Measurements from ENCODE around the gene UHRF2. TPM values are rescaled to one million over a fixed set of nuclear protein-coding genes. Genes with fewer than 3 reads are reported as not detected.

The UHRF2 gene
- total and polyA plus RNA-seq, 9 of the 15 experiments (the other 6 are each of a cell fraction or from before 2014, with no cell fraction given) = 5.6 to 39.0 (median 20.1) TPM

GRCh38 chr9:6498982-6499381, 86.0 kb downstream of the UHRF2 start (continued):
- no peak for TF ChIP-seq FOXK1 (CRISPR knock-in tag; IDR thresholded peaks at IDR 0.05; ENCODE audit: borderline replicate concordance)
- no peak for TF ChIP-seq ASH1L (IDR thresholded peaks at IDR 0.05; ENCODE audit: borderline replicate concordance, low read depth, partially characterized antibody)
- no peak for TF ChIP-seq MYC (IDR thresholded peaks at IDR 0.05; ENCODE audit: low read depth, low read length)
- TF ChIP-seq MYC (CRISPR knock-in tag; IDR thresholded peaks at IDR 0.05; ENCODE audit: borderline replicate concordance, low read depth) = no peak
- no peak for TF ChIP-seq SREBF1 (IDR thresholded peaks at IDR 0.05; ENCODE audit: borderline replicate concordance, low read depth, low read length)

GRCh38 chr9:6501526-6502210, 88.7 kb downstream of the UHRF2 start:
- Histone ChIP-seq H3K9me3 (replicated peaks; ENCODE audit: control insufficient read depth, insufficient read depth, low read depth, low read length) (no peaks in the 10 kb centered on the region), H3K36me3 (ENCODE audit: control insufficient read depth, insufficient read depth, low read length) (peaks cover 68% of the 10 kb centered on the region), H3K27me3 (ENCODE audit: control insufficient read depth in 2 of 2, insufficient read depth in 2 of 2, low read length in 2 of 2) (no peaks in the 10 kb centered on the region), H3K4me3 (no peak overlapping the region), H3K27ac (ENCODE audit: extremely low read depth, low read depth, low read length) (no peak overlapping the region), H2AFZ (ENCODE audit: low read depth, low read length) (no peak overlapping the region), H3K9ac (ENCODE audit: insufficient read depth in 1 of 2, low read depth in 2 of 2, low read length in 2 of 2) (no peak overlapping the region), H4K20me1 (replicated peaks; ENCODE audit: control insufficient read depth, insufficient read depth, low read length) (no peaks in the 10 kb centered on the region), H3K4me2 (ENCODE audit: insufficient read depth, low read length) (no peak overlapping the region), H3K9me1 (ENCODE audit: control insufficient read depth, insufficient read depth, low read length) (no peaks in the 10 kb centered on the region), H3K4me1 (replicated peaks in 1 of 2; ENCODE audit: control insufficient read depth in 2 of 2, insufficient read depth in 2 of 2, low read length in 2 of 2) (no peaks in the 10 kb centered on the region), H3K79me2 (ENCODE audit: control insufficient read depth, insufficient read depth, low read length) (no peaks in the 10 kb centered on the region)
- no peak for DNase-seq (ENCODE audit: extremely low read depth in 1 of 4, low spot score in 3 of 4)
- ATAC-seq = no peak
- BruUV-seq (replicated peaks) = no TSS peak
- FAIRE-seq = no peak
- CTCF ChIA-PET (ENCODE audit: low intra/inter-chr PET ratio) = no interaction called here
- in situ Hi-C loops (cut with MboI) = no loop called here
- intact Hi-C loops (cut with micrococcal nuclease) = no loop called here
- TF ChIP-seq MBD1 (CRISPR knock-in tag; IDR thresholded peaks at IDR 0.05) (no peak), CBFA2T3 (IDR thresholded peaks at IDR 0.05) (no peak), THRA (IDR thresholded peaks at IDR 0.05) (no peak), ZNF140 (CRISPR knock-in tag; IDR thresholded peaks at IDR 0.05) (no peak), ETS2 (tag; IDR thresholded peaks at IDR 0.05; ENCODE audit: borderline replicate concordance, poor library complexity, severe bottlenecking) (no peak), ZNF133 (CRISPR knock-in tag; IDR thresholded peaks at IDR 0.05) (no peak)
- 100% methylated on average over 2 of the region's 2 CpGs for WGBS (ENCODE audit: insufficient coverage, low coverage, missing lambda C conversion rate)
- POLR2A ChIA-PET = interaction anchor here (0.9 kb wide), 2 partner anchors 8 to 22 kb away, joined by 3 to 5 read pairs; no protein-coding TSS in a partner anchor
